OCI-LY7 (cell line): ENCODE data around the gene IL2RG. TPM values are rescaled to one million over a fixed set of nuclear protein-coding genes. Genes with fewer than 3 reads are reported as not detected.

Source experiments
- BruUV-seq: library from RNA; stranded (reverse); fragments of 400-500 nt; replicated peaks from 2 replicates; lab custom pipeline; 2021; lab: Mats Ljungman, UMichigan
- CTCF ChIA-PET: fragments of 300-600 bp; sonication (Branson Sonifier 250); formaldehyde crosslinking; loops from one replicate; lab custom pipeline; 2022; ENCODE audit warnings: antibody characterized with exemption; ENCODE audit not compliant: unreplicated experiment; lab: Charles Lee
- POLR2A ChIA-PET: fragments of 300-600 bp; sonication (Branson Sonifier 250); formaldehyde crosslinking; loops from one replicate; lab custom pipeline; 2022; ENCODE audit warnings: antibody characterized with exemption; lab: Charles Lee
- DNase-seq: peaks from one replicate; pipeline ENCODE4 v3.0.0-alpha.2; 2015; ENCODE audit warnings: low spot score
- H2AFZ ChIP-seq: fragments of 200-600 bp; sonication (generic), shearing (Covaris generic); 2 replicates; pipeline ENCODE4 v1.6.1; 2014; ENCODE audit warnings: mild to moderate bottlenecking, antibody characterized with exemption, low read length, moderate library complexity
- H3K27ac ChIP-seq: fragments of 200-600 bp; sonication (generic); 2 replicates; pipeline ENCODE4 v1.5.1; 2014; ENCODE audit warnings: mixed run types, low read depth, mild to moderate bottlenecking, moderate library complexity, low read length, inconsistent platforms; ENCODE audit not compliant: poor library complexity, severe bottlenecking
- H3K36me3 ChIP-seq: fragments of 200-600 bp; sonication (generic); 2 replicates; pipeline ENCODE4 v1.6.1; 2014; ENCODE audit warnings: mild to moderate bottlenecking, antibody characterized with exemption, low read length, moderate library complexity, mixed read lengths; ENCODE audit not compliant: insufficient read depth
- H3K4me1 ChIP-seq: fragments of 200-600 bp; sonication (generic); 2 replicates; pipeline ENCODE4 v1.5.1; 2014; ENCODE audit warnings: mild to moderate bottlenecking, low read length; ENCODE audit not compliant: insufficient read depth, poor library complexity, severe bottlenecking
- H3K4me2 ChIP-seq: fragments of 200-600 bp; sonication (generic); 2 replicates; pipeline ENCODE4 v1.6.1; 2014; ENCODE audit warnings: mild to moderate bottlenecking, low read length
- H3K4me3 ChIP-seq: fragments of 200-600 bp; sonication (generic); 2 replicates; pipeline ENCODE4 v1.5.1; 2014; ENCODE audit warnings: mild to moderate bottlenecking, low read depth, low read length; ENCODE audit not compliant: poor library complexity, severe bottlenecking
- H3K79me2 ChIP-seq: fragments of 200-600 bp; sonication (generic); 2 replicates; pipeline ENCODE4 v1.6.1; 2016; ENCODE audit warnings: low read depth, mild to moderate bottlenecking, low read length, moderate library complexity, mixed read lengths; ENCODE audit not compliant: insufficient read depth
- H3K9me2 ChIP-seq: fragments of 200-600 bp; sonication (generic); 2 replicates; pipeline ENCODE4 v1.6.1; 2016; ENCODE audit warnings: mild to moderate bottlenecking, low read length, mixed read lengths; ENCODE audit not compliant: insufficient read depth
- H3K9me3 ChIP-seq: fragments of 200-600 bp; sonication (generic); 2 replicates; pipeline ENCODE4 v1.6.1; 2014; ENCODE audit warnings: mild to moderate bottlenecking, mixed run types, low read length, mixed read lengths
- H4K20me1 ChIP-seq: fragments of 200-600 bp; sonication (generic); 2 replicates; pipeline ENCODE4 v1.6.1; 2014; ENCODE audit warnings: mild to moderate bottlenecking, antibody characterized with exemption, low read length, moderate library complexity, mixed read lengths; ENCODE audit not compliant: insufficient read depth
- CTCF ChIP-seq: fragments of 200-600 bp; sonication (generic); conservative IDR thresholded peaks from 2 replicates; pipeline ENCODE4 v1.5.1; 2014; ENCODE audit warnings: mild to moderate bottlenecking, antibody characterized with exemption, low read length, moderate library complexity, mixed read lengths
- EZH2phosphoT487 ChIP-seq: fragments of 200-600 bp; sonication (generic); IDR thresholded peaks from 2 replicates; pipeline ENCODE4 v1.6.1; 2018; ENCODE audit warnings: low read depth, borderline replicate concordance, mild to moderate bottlenecking, mixed run types, antibody characterized with exemption, low read length, moderate library complexity, mixed read lengths
- intact Hi-C: fragments of 100-400 bp; cut with micrococcal nuclease; formaldehyde crosslinking; loops from one replicate; pipeline ENCODE4 v1.10.0; 2022; ENCODE audit not compliant: unreplicated experiment
- total RNA-seq, 2 experiments: library from RNA; depleted of rRNA in 1 of 2; stranded (reverse); fragments of >200 nt in 1 of 2; shearing (Covaris generic) in 1 of 2; gene quantifications; 2 replicates each; pipeline ENCODE4 v1.2.3, GENCODE V29; 2014 to 2022

The IL2RG gene
- total RNA-seq, 2 experiments from 2014 or later = 21.5 to 33.6 TPM

- TF ChIP-seq EZH2phosphoT487 (no peak), CTCF (no peak)
- no peak for DNase-seq
- H3K27ac ChIP-seq = no peak overlapping the region
- H3K4me1 ChIP-seq = peaks cover 7% of the 10 kb centered on the region
- H4K20me1 ChIP-seq = no peaks in the 10 kb centered on the region; the same call in 1 of the 2 replicates
- H3K36me3 ChIP-seq = peaks cover 4% of the 10 kb centered on the region
- peaks cover 19% of the 10 kb centered on the region; the same call in 1 of the 2 replicates for H3K79me2 ChIP-seq
- intact Hi-C loops = no loop called here
- H3K9me3 ChIP-seq = no peaks in the 10 kb centered on the region
- ChIA-PET POLR2A (no interaction called here), CTCF (no interaction called here)
- peak overlapping the region; percentile 87; the same call in 1 of the 2 replicates for H2AFZ ChIP-seq
- BruUV-seq = no TSS peak
- H3K9me2 ChIP-seq = no peaks in the 10 kb centered on the region
- peak overlapping the region; percentile 97 for H3K4me2 ChIP-seq
- H3K4me3 ChIP-seq = peak overlapping the region; percentile 96
Measured at GRCh38 chrX:71067089-71067488, 44.3 kb downstream of the IL2RG start.

GRCh38 chrX:71060127-71060526, 51.2 kb downstream of the IL2RG start:
- no peak overlapping the region for H3K27ac ChIP-seq
- H3K4me2 ChIP-seq = no peak overlapping the region
- ChIA-PET POLR2A (interaction anchor here (0.6 kb wide), 1 partner anchor 1796 kb away, joined by 3 read pairs; no protein-coding TSS in a partner anchor), CTCF (no interaction called here)
- DNase-seq = no peak
- BruUV-seq = no TSS peak
- H3K36me3 ChIP-seq = peaks cover 21% of the 10 kb centered on the region
- H3K4me1 ChIP-seq = no peaks in the 10 kb centered on the region
- no peak overlapping the region for H3K4me3 ChIP-seq
- no peaks in the 10 kb centered on the region for H3K9me3 ChIP-seq
- intact Hi-C loops = no loop called here
- TF ChIP-seq EZH2phosphoT487 (no peak), CTCF (no peak)
- no peaks in the 10 kb centered on the region for H3K9me2 ChIP-seq
- no peaks in the 10 kb centered on the region for H3K79me2 ChIP-seq
- no peak overlapping the region for H2AFZ ChIP-seq
- no peaks in the 10 kb centered on the region for H4K20me1 ChIP-seq

- ChIA-PET CTCF (no interaction called here), POLR2A (interaction anchor here (0.6 to 0.8 kb wide), 2 partner anchors 10 to 590 kb away, joined by 3 read pairs; partner anchors contain the start of gene SNX12)
- TF ChIP-seq CTCF = no peak
- no peak for TF ChIP-seq EZH2phosphoT487
- BruUV-seq = no TSS peak
- H3K9me3 ChIP-seq = no peaks in the 10 kb centered on the region
- H3K9me2 ChIP-seq = no peaks in the 10 kb centered on the region
- no peaks in the 10 kb centered on the region for H4K20me1 ChIP-seq
- DNase-seq = no peak
- peaks cover 21% of the 10 kb centered on the region for H3K36me3 ChIP-seq
- no peak overlapping the region for H2AFZ ChIP-seq
- no peaks in the 10 kb centered on the region for H3K79me2 ChIP-seq
- H3K4me1 ChIP-seq = no peaks in the 10 kb centered on the region
- H3K4me3 ChIP-seq = no peak overlapping the region
- no peak overlapping the region for H3K4me2 ChIP-seq
- no peak overlapping the region for H3K27ac ChIP-seq
- intact Hi-C loops = no loop called here
Measured at GRCh38 chrX:71057848-71058530, 53.4 kb downstream of the IL2RG start.
